ENCODE data around the gene TMEM198.

The TMEM198 gene

DNA sequence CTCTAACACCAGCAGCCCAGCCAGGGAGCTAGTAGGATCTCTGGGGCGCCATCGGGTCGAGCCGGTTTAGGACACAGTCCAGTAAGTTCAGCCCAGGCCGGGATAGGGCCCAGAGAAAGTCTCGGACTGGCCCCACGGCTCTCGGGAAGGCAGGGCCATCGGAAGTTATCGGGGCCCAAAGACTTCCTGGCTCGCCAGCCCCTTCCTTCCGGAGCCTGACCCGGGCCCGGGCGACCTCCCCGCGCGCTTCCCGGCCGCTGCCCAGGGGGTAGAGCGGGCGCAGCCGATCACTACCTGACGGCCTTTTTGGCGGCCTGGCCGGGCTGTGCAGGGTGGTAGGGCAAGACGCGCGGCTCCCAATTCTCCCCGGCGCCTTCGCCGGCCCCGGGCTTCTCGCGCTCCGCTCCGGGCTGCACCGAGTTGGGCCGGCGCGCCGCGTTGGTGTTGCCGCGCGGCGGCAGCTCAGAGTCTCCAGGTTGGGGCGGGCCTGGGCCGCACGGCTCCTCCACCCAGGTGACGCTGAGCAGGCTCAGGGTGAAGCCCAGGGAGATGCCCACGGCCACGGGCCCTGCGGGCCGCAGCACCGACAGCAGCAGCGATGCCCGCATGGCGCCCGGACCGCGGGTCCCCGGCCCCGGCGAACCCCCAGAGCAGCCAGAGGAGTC is 765 bp upstream of the TMEM198 start:
- TF ChIP-seq ZFX (IDR thresholded peaks at IDR 0.05): peak; percentile 83
- TF ChIP-seq, protein P1, sequence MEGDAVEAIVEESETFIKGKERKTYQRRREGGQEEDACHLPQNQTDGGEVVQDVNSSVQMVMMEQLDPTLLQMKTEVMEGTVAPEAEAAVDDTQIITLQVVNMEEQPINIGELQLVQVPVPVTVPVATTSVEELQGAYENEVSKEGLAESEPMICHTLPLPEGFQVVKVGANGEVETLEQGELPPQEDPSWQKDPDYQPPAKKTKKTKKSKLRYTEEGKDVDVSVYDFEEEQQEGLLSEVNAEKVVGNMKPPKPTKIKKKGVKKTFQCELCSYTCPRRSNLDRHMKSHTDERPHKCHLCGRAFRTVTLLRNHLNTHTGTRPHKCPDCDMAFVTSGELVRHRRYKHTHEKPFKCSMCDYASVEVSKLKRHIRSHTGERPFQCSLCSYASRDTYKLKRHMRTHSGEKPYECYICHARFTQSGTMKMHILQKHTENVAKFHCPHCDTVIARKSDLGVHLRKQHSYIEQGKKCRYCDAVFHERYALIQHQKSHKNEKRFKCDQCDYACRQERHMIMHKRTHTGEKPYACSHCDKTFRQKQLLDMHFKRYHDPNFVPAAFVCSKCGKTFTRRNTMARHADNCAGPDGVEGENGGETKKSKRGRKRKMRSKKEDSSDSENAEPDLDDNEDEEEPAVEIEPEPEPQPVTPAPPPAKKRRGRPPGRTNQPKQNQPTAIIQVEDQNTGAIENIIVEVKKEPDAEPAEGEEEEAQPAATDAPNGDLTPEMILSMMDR (conservative IDR thresholded peaks at IDR 0.05): no peak
- peak overlapping the region; percentile 79 for H3K27ac ChIP-seq

DNA sequence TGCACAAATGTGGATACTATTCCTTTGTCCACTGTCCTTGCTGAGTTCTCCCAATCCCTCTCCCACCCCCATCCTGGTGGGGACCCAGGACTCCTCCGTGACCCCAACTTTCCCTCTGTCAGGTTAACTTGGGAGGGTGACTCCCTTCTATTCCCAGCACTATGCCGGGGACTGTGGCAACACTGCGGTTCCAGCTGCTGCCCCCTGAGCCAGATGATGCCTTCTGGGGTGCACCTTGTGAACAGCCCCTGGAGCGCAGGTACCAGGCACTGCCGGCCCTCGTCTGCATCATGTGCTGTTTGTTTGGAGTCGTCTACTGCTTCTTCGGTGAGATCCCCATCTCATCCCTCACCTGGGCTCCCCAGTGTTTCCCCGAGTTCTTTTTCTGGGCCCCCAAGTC is 739 bp downstream of the TMEM198 start:
- no peak overlapping the region for H3K27ac ChIP-seq
- TF ChIP-seq ZFX (IDR thresholded peaks at IDR 0.05): no peak
- TF ChIP-seq, protein P1 (conservative IDR thresholded peaks at IDR 0.05): no peak

DNA sequence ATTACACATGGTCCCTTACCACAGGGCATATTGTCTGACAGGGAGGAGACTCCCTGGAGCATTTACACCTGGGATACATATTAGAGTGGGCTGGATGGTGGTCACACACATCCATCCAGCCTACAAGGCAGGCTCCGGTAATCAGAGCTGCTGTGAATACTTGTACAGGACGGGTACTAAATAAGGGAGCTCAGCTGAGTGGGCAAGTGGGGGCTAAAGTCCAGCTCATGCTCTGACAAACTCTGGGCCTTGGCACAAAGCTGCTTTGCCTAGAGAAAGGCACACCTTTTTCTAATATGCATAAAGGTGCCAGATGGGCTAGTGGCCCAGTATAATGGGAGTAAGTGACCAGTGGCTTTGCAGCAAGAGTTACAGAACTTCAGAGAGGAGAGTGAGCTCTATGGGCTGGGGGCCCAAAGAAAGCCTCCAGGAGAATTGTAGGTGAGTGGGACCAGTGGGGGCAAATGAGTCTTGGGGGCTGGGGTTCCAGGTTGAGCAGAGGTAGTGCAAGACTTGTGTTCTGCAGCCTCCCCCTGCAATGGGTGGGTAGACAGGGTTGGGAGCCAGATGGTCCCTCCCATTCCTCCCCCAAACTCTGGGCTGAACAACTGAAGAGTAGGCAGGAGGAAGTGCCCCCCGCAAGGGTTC is 1.6 kb downstream of the TMEM198 start:
- TF ChIP-seq, protein P1 (conservative IDR thresholded peaks at IDR 0.05): no peak
- no peak for TF ChIP-seq ZFX (IDR thresholded peaks at IDR 0.05)
- H3K27ac ChIP-seq: no peak overlapping the region

DNA sequence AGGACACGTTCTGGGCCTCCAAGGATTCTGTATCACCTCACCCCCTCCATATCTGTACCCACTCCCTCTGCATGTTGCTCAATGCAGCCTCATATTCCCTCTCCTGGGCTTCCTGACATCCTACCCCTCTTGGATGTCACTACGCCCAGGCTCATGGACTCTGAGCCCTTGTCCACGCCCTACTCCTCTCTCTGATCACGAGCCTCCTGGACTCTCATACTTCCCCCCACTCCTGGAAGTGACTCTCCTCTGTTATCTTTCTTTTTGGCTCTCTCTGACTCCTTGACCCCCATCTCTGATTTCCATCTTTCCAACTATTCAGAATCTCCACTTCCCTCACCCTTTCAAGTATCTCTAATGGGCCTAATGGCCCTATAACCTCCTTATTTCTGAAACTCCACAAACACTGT is 2.1 kb downstream of the TMEM198 start:
- H3K27ac ChIP-seq: no peak overlapping the region
- TF ChIP-seq, protein P1 (conservative IDR thresholded peaks at IDR 0.05): no peak
- no peak for TF ChIP-seq ZFX (IDR thresholded peaks at IDR 0.05)

DNA sequence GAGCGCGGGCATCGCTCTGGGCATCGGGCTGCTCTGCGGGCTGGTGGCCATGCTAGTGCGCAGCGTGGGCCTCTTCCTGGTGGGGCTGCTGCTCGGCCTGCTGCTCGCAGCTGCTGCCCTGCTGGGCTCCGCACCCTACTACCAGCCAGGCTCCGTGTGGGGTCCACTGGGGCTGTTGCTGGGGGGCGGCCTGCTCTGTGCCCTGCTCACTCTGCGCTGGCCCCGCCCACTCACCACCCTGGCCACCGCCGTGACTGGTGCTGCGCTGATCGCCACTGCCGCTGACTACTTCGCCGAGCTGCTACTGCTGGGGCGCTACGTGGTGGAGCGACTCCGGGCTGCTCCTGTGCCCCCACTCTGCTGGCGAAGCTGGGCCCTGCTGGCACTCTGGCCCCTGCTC is 3.8 kb downstream of the TMEM198 start:
- H3K27ac ChIP-seq: no peak overlapping the region
- TF ChIP-seq ZFX (IDR thresholded peaks at IDR 0.05): no peak
- TF ChIP-seq, protein P1 (conservative IDR thresholded peaks at IDR 0.05): no peak

DNA sequence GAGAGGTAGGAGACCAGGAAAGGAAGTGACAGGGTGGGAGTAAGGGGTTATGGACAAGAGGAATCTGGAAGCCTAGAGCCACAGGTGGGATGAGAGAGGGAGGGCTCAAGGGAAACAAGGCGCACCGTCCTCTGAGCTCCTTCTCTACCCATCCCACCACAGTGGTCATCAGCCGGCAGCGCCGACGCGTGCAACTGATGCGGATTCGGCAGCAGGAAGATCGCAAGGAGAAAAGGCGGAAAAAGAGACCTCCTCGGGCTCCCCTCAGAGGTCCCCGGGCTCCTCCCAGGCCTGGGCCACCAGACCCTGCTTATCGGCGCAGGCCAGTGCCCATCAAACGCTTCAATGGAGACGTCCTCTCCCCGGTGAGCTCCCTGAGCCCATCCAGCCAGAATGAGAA is 5.2 kb downstream of the TMEM198 start:
- TF ChIP-seq ZFX (IDR thresholded peaks at IDR 0.05): no peak
- TF ChIP-seq, protein P1 (conservative IDR thresholded peaks at IDR 0.05): no peak

DNA sequence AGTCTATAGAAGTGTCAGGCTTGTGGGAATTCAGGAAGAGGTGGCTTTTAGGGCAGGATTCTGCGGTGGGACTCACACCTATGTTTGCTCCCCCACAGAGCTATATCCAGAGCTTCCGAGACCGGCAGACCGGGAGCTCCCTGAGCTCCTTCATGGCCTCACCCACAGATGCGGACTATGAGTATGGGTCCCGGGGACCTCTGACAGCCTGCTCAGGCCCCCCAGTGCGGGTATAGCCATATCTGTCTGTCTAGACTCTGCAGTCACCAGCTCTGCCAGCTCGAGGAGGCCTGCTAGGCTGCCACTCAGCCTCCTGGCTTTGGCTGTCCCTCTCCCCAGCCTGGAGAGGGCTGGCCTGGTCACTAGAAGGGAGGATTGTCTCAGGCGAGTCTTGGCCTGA is 5.8 kb downstream of the TMEM198 start:
- TF ChIP-seq ZFX (IDR thresholded peaks at IDR 0.05): no peak
- TF ChIP-seq, protein P1 (conservative IDR thresholded peaks at IDR 0.05): no peak
- H3K27ac ChIP-seq: no peak overlapping the region

More for the DNA sequence above, 5.2 kb downstream of the TMEM198 start:
- H3K27ac ChIP-seq: no peak overlapping the region

Measured in C4-2B (cell line).